Thoracic aorta (tissue), 2 donors: ENCODE results near the gene DOC2B. TPM values are rescaled to one million over a fixed set of nuclear protein-coding genes. Genes with fewer than 3 reads are reported as not detected.
"Not testable (repeated sequence)": the region's sequence is repeated elsewhere in the genome, so short reads cannot be mapped to it uniquely, and the experiment has no call there.

Experiments used
- ATAC-seq: fragments of 150-250 bp; one replicate; pipeline ENCODE4 v1.8.0; 2017; ENCODE audit warnings: low read depth; ENCODE audit not compliant: insufficient number of reproducible peaks, low FRiP score
- DNase-seq: peaks from one replicate; pipeline ENCODE4 v3.0.0-alpha.2; 2020; ENCODE audit warnings: low spot score
- H3K27ac ChIP-seq, 2 donors: fragments of 200-600 bp; sonication (generic); 1 replicate in 1 of 2; 2 replicates in 1 of 2; pipeline ENCODE4 v1.5.1; 2016; ENCODE audit warnings: mild to moderate bottlenecking in 2 of 2, moderate library complexity in 2 of 2
- H3K27me3 ChIP-seq: fragments of 200-600 bp; sonication (generic); replicated peaks from 2 replicates; pipeline ENCODE4 v1.6.0; 2016; ENCODE audit warnings: mild to moderate bottlenecking; ENCODE audit not compliant: insufficient read depth
- H3K36me3 ChIP-seq: fragments of 200-600 bp; sonication (generic); one replicate; pipeline ENCODE4 v1.5.1; 2016
- H3K4me1 ChIP-seq, 2 donors: fragments of 200-600 bp; sonication (generic); 1 replicate in 1 of 2; 2 replicates in 1 of 2; pipeline versions ENCODE4 v1.5.1 to v1.6.0; 2016; ENCODE audit warnings: low read depth in 2 of 2, mild to moderate bottlenecking in 1 of 2; ENCODE audit not compliant: control insufficient read depth in 1 of 2
- H3K4me3 ChIP-seq: fragments of 200-600 bp; sonication (generic); 2 replicates; pipeline ENCODE4 v1.5.1; 2016; ENCODE audit warnings: mild to moderate bottlenecking
- H3K9me3 ChIP-seq: fragments of 200-600 bp; sonication (generic); 2 replicates; pipeline ENCODE4 v1.5.1; 2016
- total RNA-seq, 2 donors: library from RNA; depleted of rRNA; stranded (reverse); fragments of >200 nt; gene quantifications; one replicate each; pipeline versions ENCODE4 v1.1.0 to v1.2.3, GENCODE V29; 2016
- TF ChIP-seq, protein P1 (sequence below): fragments of 200-600 bp; sonication (generic); IDR thresholded peaks from one replicate; pipeline ENCODE4 v1.5.1; 2019; ENCODE audit warnings: antibody characterized with exemption

Gene DOC2B
- total RNA-seq, 2 donors from 2014 or later, result 4.2 to 7.5 TPM

DNA sequence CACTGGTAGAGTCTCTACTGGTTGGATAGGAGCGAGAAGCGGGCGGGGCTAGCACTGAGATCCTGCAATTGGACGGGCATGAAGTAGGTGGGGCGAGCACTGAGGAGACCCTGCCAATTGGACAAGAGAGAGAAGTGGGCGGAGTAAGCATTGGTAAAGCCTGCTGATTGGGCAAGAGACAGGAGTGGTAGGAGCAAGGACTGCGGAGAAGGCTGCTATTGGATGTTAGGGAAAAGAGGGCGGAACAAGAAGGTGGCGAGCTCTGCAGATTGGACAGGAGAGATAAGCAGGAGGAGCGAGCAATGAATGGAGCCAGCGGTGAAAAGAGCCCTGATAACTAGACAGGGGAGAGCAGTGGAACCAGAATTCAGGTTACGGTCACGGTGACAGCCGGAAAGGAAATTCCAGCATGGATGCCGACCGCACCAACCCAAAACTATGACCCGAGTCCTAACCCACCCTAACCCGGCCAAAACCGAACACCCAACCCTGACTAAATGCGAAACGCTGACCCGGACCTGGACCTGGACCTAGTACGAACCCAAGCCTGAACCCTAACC lies 39.3 kb downstream of the DOC2B start:
- ATAC-seq, result no peak
- DNase-seq, result no peak

GRCh38 chr17:139401-140205 lies 41.8 kb downstream of the DOC2B start:
- not testable (repeated sequence) for H3K4me1 ChIP-seq, H3K27ac ChIP-seq, H3K9me3 ChIP-seq, DNase-seq, H3K27me3 ChIP-seq, H3K4me3 ChIP-seq, ATAC-seq, H3K36me3 ChIP-seq

More for the DNA sequence above, 39.3 kb downstream of the DOC2B start:
- Histone ChIP-seq H3K27ac (no peak overlapping the region), H3K36me3 (no peaks in the 10 kb centered on the region), H3K9me3 (no peaks in the 10 kb centered on the region), H3K4me1 (no peaks in the 10 kb centered on the region), H3K27me3 (no peaks in the 10 kb centered on the region), H3K4me3 (no peak overlapping the region)
- TF ChIP-seq, protein P1, sequence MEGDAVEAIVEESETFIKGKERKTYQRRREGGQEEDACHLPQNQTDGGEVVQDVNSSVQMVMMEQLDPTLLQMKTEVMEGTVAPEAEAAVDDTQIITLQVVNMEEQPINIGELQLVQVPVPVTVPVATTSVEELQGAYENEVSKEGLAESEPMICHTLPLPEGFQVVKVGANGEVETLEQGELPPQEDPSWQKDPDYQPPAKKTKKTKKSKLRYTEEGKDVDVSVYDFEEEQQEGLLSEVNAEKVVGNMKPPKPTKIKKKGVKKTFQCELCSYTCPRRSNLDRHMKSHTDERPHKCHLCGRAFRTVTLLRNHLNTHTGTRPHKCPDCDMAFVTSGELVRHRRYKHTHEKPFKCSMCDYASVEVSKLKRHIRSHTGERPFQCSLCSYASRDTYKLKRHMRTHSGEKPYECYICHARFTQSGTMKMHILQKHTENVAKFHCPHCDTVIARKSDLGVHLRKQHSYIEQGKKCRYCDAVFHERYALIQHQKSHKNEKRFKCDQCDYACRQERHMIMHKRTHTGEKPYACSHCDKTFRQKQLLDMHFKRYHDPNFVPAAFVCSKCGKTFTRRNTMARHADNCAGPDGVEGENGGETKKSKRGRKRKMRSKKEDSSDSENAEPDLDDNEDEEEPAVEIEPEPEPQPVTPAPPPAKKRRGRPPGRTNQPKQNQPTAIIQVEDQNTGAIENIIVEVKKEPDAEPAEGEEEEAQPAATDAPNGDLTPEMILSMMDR, result no peak

DNA sequence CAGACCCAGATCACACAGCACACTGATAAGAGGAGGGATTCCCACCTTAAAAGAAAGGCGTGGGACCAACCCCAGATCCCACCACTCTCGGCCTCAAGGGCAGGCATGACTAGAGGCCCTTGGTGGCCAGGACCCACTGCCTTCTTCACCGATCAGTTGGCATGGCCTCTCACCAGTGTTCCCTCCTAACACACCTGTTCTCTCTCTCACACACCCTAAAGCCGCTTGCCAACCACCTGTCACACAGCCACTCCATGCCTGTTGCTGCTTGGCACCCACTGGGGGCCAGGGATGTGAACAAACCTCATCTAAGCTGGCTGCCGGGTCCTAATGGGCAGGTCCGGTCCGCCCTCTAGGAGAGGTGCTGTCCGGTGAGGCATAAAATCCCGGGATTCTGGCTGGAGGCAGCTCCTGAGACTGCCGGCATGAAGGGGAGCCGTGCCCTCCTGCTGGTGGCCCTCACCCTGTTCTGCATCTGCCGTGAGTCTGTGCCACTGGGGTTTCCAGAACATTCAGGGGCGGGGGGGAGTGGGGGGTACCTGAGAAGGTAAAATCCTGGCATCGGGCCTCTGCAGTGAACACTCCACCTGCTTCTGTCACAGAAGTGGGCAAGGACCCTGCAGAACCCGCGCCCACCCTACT lies 44.2 kb downstream of the DOC2B start, which contains the start of gene SCGB1C2:
Gene SCGB1C2 (plus strand): TSS at position 404 of the 642 bp plus-strand sequence. CDS start 22 bp downstream, at position 426.
- H3K27ac ChIP-seq, ATAC-seq: not testable (repeated sequence)

GRCh38 chr17:136531-136930 lies 44.9 kb downstream of the DOC2B start:
- not testable (repeated sequence) for DNase-seq, H3K36me3 ChIP-seq, H3K4me3 ChIP-seq, H3K4me1 ChIP-seq, H3K27ac ChIP-seq, H3K9me3 ChIP-seq, H3K27me3 ChIP-seq, ATAC-seq
- TF ChIP-seq, protein P1, result peak; percentile 50

More for the DNA sequence above, 44.2 kb downstream of the DOC2B start, which contains the start of gene SCGB1C2:
- not testable (repeated sequence) for H3K4me3 ChIP-seq, H3K4me1 ChIP-seq, DNase-seq, H3K9me3 ChIP-seq, H3K36me3 ChIP-seq, H3K27me3 ChIP-seq

GRCh38 chr17:135895-136294 lies 45.6 kb downstream of the DOC2B start:
- H3K4me1 ChIP-seq, ATAC-seq, H3K36me3 ChIP-seq, H3K27me3 ChIP-seq, H3K4me3 ChIP-seq, H3K9me3 ChIP-seq, DNase-seq, H3K27ac ChIP-seq: not testable (repeated sequence)

- not testable (repeated sequence) for H3K4me3 ChIP-seq, H3K4me1 ChIP-seq, H3K27ac ChIP-seq, ATAC-seq, H3K9me3 ChIP-seq, H3K27me3 ChIP-seq, DNase-seq, H3K36me3 ChIP-seq
Observed at GRCh38 chr17:135022-135421, 46.4 kb downstream of the DOC2B start.

GRCh38 chr17:134332-134785 lies 47.1 kb downstream of the DOC2B start:
- H3K36me3 ChIP-seq, ATAC-seq: not testable (repeated sequence)

DNA sequence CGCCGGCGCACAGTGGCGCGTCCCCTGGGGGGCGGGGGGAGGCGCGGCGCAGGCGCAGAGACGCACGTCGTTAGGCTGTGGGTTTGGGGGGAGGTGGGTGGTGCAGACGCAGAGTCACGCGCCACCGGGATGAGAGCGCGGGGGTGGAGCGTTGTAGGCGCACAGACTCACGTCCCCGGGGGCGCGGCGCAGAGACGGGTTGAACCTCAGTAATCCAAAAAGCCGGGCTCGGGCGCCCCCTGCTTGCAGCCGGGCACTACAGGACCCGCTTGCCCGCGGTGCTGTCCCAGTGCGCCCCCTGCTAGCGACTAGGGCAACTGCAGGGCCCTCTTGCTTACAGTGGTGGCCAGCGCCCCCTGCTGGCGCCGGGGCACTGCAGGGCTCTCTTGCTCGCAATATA lies 47.5 kb downstream of the DOC2B start:
- not testable (repeated sequence) for H3K4me1 ChIP-seq, DNase-seq, H3K27me3 ChIP-seq, H3K9me3 ChIP-seq, ATAC-seq, H3K27ac ChIP-seq, H3K36me3 ChIP-seq, H3K4me3 ChIP-seq

More at GRCh38 chr17:134332-134785, 47.1 kb downstream of the DOC2B start:
- H3K9me3 ChIP-seq, H3K4me1 ChIP-seq, H3K4me3 ChIP-seq, DNase-seq, H3K27me3 ChIP-seq, H3K27ac ChIP-seq: not testable (repeated sequence)

GRCh38 chr17:118339-118917 lies 63.0 kb downstream of the DOC2B start:
- not testable (repeated sequence) for DNase-seq, H3K27me3 ChIP-seq, H3K9me3 ChIP-seq, H3K4me3 ChIP-seq, H3K36me3 ChIP-seq, ATAC-seq, H3K4me1 ChIP-seq, H3K27ac ChIP-seq

DNA sequence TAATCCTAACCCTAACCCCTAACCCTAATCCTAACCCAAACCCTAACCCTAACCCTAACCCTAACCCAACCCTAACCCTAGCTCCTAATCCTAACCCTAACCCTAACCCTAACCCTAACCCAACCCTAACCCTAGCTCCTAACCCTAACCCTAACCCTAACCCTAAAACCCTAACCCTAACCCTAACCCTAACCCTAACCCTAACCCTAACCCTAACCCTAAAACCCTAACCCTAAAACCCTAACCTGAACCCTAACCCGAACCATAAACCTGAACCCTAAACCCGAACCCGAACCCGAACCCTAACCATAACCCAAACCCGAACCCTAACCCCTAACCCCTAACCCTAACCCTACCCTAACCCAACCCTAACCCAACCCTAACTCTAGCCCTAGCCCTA lies 68.3 kb downstream of the DOC2B start:
- not testable (repeated sequence) for ATAC-seq, H3K4me3 ChIP-seq, H3K27me3 ChIP-seq, H3K27ac ChIP-seq, DNase-seq, H3K4me1 ChIP-seq, H3K9me3 ChIP-seq, H3K36me3 ChIP-seq
